GM12878 (cell line): ENCODE results near the gene VPS18. TPM values are rescaled to one million over a fixed set of nuclear protein-coding genes. Genes with fewer than 3 reads are reported as not detected.

Source experiments
- ATAC-seq: fragments of 200-7000 bp; cut with Tn5 transposase; 3 replicates; pipeline ENCODE4 v1.9.1; 2020; ENCODE audit warnings: mild to moderate bottlenecking, moderate library complexity
- BruUV-seq: library from RNA; stranded (reverse); fragments of 400-500 nt; replicated peaks from 2 replicates; lab custom pipeline; 2021; lab: Mats Ljungman, UMichigan
- CTCF ChIA-PET: fragments of 300-600 bp; sonication (Branson Sonifier 250); formaldehyde crosslinking; extraction: SDS; loops from one replicate; lab custom pipeline; 2021; ENCODE audit warnings: inconsistent platforms; lab: Yijun Ruan, JAX
- POLR2A ChIA-PET: fragments of 350-600 bp; formaldehyde crosslinking; extraction: SDS; loops from one replicate; lab custom pipeline; 2021; ENCODE audit warnings: inconsistent platforms; lab: Charles Lee
- RAD21 ChIA-PET: fragments of 300-600 bp; sonication (Branson Sonifier 250); formaldehyde crosslinking; loops from one replicate; lab custom pipeline; 2023; ENCODE audit warnings: antibody characterized with exemption; ENCODE audit not compliant: unreplicated experiment; lab: Charles Lee
- SMC1A ChIA-PET: fragments of 300-600 bp; sonication (Branson Sonifier 250); formaldehyde crosslinking; loops from one replicate; lab custom pipeline; 2023; ENCODE audit not compliant: unreplicated experiment, uncharacterized antibody; lab: Charles Lee
- DNase-seq: peaks from one replicate; pipeline ENCODE4 v3.0.0-alpha.2; 2011; ENCODE audit warnings: low read depth, low spot score
- FAIRE-seq: peaks from 3 replicates; lab custom pipeline; 2011; peaks lifted over from hg19 to GRCh38; lab: Jason Lieb, UNC
- H2AFZ ChIP-seq: 2 replicates; pipeline ENCODE4 v1.6.0; 2011; ENCODE audit warnings: low read depth, low read length, control low read depth; ENCODE audit not compliant: control insufficient read depth
- H3K27ac ChIP-seq: 2 replicates; pipeline ENCODE4 v1.5.1; 2011; ENCODE audit warnings: control low read depth; ENCODE audit not compliant: control insufficient read depth, insufficient read depth
- H3K27me3 ChIP-seq, 2 experiments: replicated peaks in 1 of 2; 2 replicates each; pipeline versions ENCODE4 v1.6.0 to v1.6.1; 2011; ENCODE audit warnings: low read length in 1 of 2; ENCODE audit not compliant: control insufficient read depth in 2 of 2, insufficient read depth in 2 of 2
- H3K36me3 ChIP-seq, 2 experiments: 2 replicates each; pipeline ENCODE4 v1.5.1; 2011; ENCODE audit warnings: low read length in 1 of 2; ENCODE audit not compliant: control insufficient read depth in 2 of 2, insufficient read depth in 2 of 2
- H3K4me1 ChIP-seq: 2 replicates; pipeline ENCODE4 v1.6.1; 2011; ENCODE audit warnings: mild to moderate bottlenecking, low read length, moderate library complexity, mixed read lengths; ENCODE audit not compliant: control insufficient read depth, insufficient read depth
- H3K4me2 ChIP-seq: 2 replicates; pipeline ENCODE4 v1.6.0; 2011; ENCODE audit warnings: control low read depth; ENCODE audit not compliant: control insufficient read depth, insufficient read depth
- H3K4me3 ChIP-seq: fragments of 200-600 bp; sonication (generic); 2 replicates; pipeline ENCODE4 v1.5.1; 2016
- H3K79me2 ChIP-seq: 2 replicates; pipeline ENCODE4 v1.6.0; 2011; ENCODE audit warnings: low read length; ENCODE audit not compliant: control insufficient read depth, insufficient read depth
- H3K9ac ChIP-seq: 2 replicates; pipeline ENCODE4 v1.8.0; 2011; ENCODE audit warnings: low read length, control low read depth, mixed read lengths; ENCODE audit not compliant: control insufficient read depth, insufficient read depth
- H3K9me3 ChIP-seq: replicated peaks from 3 replicates; pipeline ENCODE4 v1.5.1; 2011; ENCODE audit warnings: mild to moderate bottlenecking, low read length; ENCODE audit not compliant: control insufficient read depth, insufficient read depth
- H4K20me1 ChIP-seq: 2 replicates; pipeline ENCODE4 v1.6.0; 2011; ENCODE audit not compliant: control insufficient read depth, insufficient read depth
- ASH2L ChIP-seq: fragments of 300-600, 200-600 bp; sonication (generic); IDR thresholded peaks from 2 replicates; pipeline ENCODE4 v1.6.1; 2017; ENCODE audit warnings: low read depth, mild to moderate bottlenecking, borderline replicate concordance
- CHD2 ChIP-seq: IDR thresholded peaks from 2 replicates; pipeline ENCODE4 v1.6.1; 2011; ENCODE audit warnings: low read depth, low read length, improper control_type of control experiment, borderline replicate concordance
- CHD4 ChIP-seq: fragments of 200-600 bp; sonication (generic); IDR thresholded peaks from 2 replicates; pipeline ENCODE4 v1.6.1; 2016; ENCODE audit warnings: mild to moderate bottlenecking
- CREM ChIP-seq: IDR thresholded peaks from 2 replicates; pipeline ENCODE4 v1.6.1; 2014; ENCODE audit warnings: antibody characterized with exemption, low read depth
- HDAC2 ChIP-seq: fragments of 200-600 bp; sonication (generic); IDR thresholded peaks from 2 replicates; pipeline ENCODE4 v1.6.1; 2017
- KAT2A ChIP-seq: conservative IDR thresholded peaks from 2 replicates; pipeline ENCODE4 v1.6.1; 2011; ENCODE audit warnings: low read depth, low read length; ENCODE audit not compliant: control insufficient read depth
- NFYA ChIP-seq: IDR thresholded peaks from 2 replicates; pipeline ENCODE4 v1.6.1; 2011; ENCODE audit warnings: low read depth, mild to moderate bottlenecking, low read length, improper control_type of control experiment, borderline replicate concordance
- RCOR1 ChIP-seq: conservative IDR thresholded peaks from 2 replicates; pipeline ENCODE4 v1.6.1; 2012; ENCODE audit warnings: low read depth, low read length, improper control_type of control experiment
- SMAD1 ChIP-seq: fragments of 450-650 bp; IDR thresholded peaks from 2 replicates; pipeline ENCODE4 v1.6.1; 2018; ENCODE audit warnings: mild to moderate bottlenecking, low read depth; ENCODE audit not compliant: partially characterized antibody
- WGBS: methylation state at CpG from one replicate; pipeline ENCODE4 v1.1.6; 2016; ENCODE audit warnings: low lambda C conversion rate; ENCODE audit not compliant: insufficient replicate concordance, insufficient coverage; ENCODE audit errors: missing lambda C conversion rate; 5-methylcytosine and 5-hydroxymethylcytosine counted together
- in situ Hi-C: fragments of 300-500 bp; cut with MboI; formaldehyde crosslinking; loops from 9 replicates; pipeline ENCODE4 v1.14.3; 2018; ENCODE audit warnings: mixed read lengths
- intact Hi-C: fragments of 100-400 bp; cut with micrococcal nuclease; formaldehyde crosslinking; loops from one replicate; pipeline ENCODE4 v1.14.2; 2022; ENCODE audit not compliant: unreplicated experiment
- polyA plus RNA-seq, 11 experiments: library from polyadenylated mRNA; depleted of rRNA in 4 of 11; unstranded in 6 of 11; stranded (reverse) in 5 of 11; fragments of >200 nt; fragmentation: Nextera tagmentation in 4 of 11; fragmentation: Illumina TruSeq in 1 of 11; extraction: Ambion mirVana in 4 of 11; extraction: Trizol in 1 of 11; gene quantifications; 1 replicate in 1 of 11; 2 replicates in 10 of 11; pipeline versions ENCODE4 v1.2.1 to v1.2.3, GENCODE V29; 2011 to 2016; ENCODE audit warnings: inconsistent platforms in 2 of 11, missing spikeins in 2 of 11, low read depth in 1 of 11
- total RNA-seq, 4 experiments: library from RNA; depleted of rRNA in 3 of 4; stranded (reverse); fragments of >200 nt in 3 of 4; fragmentation: Illumina TruSeq in 1 of 4; extraction: Trizol in 1 of 4; gene quantifications; 2 replicates each; pipeline versions ENCODE4 v1.2.1 to v1.2.3, GENCODE V29; 2013 to 2021
- TF ChIP-seq, protein P1 (sequence below): fragments of 450-650 bp; IDR thresholded peaks from 2 replicates; pipeline ENCODE4 v1.6.1; 2016; ENCODE audit warnings: mild to moderate bottlenecking, moderate library complexity, borderline replicate concordance
- TF ChIP-seq, protein P2 (sequence below): fragments of 450-650 bp; IDR thresholded peaks from 2 replicates; pipeline ENCODE4 v1.6.1; 2017; ENCODE audit warnings: mild to moderate bottlenecking, moderate library complexity
- TF ChIP-seq, protein P3 (sequence below): fragments of 450-650 bp; IDR thresholded peaks from 2 replicates; pipeline ENCODE4 v1.6.1; 2017; ENCODE audit warnings: mild to moderate bottlenecking, moderate library complexity

VPS18 gene
- total and polyA plus RNA-seq, 10 of the 15 experiments (the other 5 are each of a cell fraction or from before 2014, with no cell fraction given): 0.71 to 20.4 (median 10.6) TPM

DNA sequence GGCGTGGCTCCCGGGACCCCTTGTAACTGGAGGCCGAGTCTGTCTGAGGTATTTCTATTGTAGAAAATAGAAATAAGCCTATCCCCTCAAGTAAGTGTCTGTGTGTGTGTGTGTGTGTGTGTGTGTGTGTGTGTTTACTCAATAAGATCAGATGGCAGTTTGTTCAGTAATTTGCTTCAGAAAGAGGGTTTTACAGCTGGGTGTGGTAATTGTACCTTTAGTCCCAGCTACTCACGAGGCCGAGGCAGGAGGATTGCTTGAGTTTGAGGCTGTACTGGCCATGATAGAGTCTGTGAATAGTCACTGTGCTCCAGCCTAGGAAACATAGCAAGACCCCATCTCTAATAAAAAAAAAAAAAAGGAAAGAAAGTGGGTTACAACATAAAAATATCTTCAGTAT lies 41.7 kb upstream of the VPS18 start:
- no peaks in the 10 kb centered on the region for H4K20me1 ChIP-seq
- H3K9me3 ChIP-seq: no peaks in the 10 kb centered on the region
- no TSS peak for BruUV-seq
- TF ChIP-seq CREM (no peak), RCOR1 (no peak), SMAD1 (no peak), NFYA (no peak), ASH2L (no peak), CHD4 (no peak), CHD2 (no peak), KAT2A (no peak), HDAC2 (no peak)
- TF ChIP-seq, protein P1, sequence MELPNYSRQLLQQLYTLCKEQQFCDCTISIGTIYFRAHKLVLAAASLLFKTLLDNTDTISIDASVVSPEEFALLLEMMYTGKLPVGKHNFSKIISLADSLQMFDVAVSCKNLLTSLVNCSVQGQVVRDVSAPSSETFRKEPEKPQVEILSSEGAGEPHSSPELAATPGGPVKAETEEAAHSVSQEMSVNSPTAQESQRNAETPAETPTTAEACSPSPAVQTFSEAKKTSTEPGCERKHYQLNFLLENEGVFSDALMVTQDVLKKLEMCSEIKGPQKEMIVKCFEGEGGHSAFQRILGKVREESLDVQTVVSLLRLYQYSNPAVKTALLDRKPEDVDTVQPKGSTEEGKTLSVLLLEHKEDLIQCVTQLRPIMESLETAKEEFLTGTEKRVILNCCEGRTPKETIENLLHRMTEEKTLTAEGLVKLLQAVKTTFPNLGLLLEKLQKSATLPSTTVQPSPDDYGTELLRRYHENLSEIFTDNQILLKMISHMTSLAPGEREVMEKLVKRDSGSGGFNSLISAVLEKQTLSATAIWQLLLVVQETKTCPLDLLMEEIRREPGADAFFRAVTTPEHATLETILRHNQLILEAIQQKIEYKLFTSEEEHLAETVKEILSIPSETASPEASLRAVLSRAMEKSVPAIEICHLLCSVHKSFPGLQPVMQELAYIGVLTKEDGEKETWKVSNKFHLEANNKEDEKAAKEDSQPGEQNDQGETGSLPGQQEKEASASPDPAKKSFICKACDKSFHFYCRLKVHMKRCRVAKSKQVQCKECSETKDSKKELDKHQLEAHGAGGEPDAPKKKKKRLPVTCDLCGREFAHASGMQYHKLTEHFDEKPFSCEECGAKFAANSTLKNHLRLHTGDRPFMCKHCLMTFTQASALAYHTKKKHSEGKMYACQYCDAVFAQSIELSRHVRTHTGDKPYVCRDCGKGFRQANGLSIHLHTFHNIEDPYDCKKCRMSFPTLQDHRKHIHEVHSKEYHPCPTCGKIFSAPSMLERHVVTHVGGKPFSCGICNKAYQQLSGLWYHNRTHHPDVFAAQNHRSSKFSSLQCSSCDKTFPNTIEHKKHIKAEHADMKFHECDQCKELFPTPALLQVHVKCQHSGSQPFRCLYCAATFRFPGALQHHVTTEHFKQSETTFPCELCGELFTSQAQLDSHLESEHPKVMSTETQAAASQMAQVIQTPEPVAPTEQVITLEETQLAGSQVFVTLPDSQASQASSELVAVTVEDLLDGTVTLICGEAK: no peak
- TF ChIP-seq, protein P2, sequence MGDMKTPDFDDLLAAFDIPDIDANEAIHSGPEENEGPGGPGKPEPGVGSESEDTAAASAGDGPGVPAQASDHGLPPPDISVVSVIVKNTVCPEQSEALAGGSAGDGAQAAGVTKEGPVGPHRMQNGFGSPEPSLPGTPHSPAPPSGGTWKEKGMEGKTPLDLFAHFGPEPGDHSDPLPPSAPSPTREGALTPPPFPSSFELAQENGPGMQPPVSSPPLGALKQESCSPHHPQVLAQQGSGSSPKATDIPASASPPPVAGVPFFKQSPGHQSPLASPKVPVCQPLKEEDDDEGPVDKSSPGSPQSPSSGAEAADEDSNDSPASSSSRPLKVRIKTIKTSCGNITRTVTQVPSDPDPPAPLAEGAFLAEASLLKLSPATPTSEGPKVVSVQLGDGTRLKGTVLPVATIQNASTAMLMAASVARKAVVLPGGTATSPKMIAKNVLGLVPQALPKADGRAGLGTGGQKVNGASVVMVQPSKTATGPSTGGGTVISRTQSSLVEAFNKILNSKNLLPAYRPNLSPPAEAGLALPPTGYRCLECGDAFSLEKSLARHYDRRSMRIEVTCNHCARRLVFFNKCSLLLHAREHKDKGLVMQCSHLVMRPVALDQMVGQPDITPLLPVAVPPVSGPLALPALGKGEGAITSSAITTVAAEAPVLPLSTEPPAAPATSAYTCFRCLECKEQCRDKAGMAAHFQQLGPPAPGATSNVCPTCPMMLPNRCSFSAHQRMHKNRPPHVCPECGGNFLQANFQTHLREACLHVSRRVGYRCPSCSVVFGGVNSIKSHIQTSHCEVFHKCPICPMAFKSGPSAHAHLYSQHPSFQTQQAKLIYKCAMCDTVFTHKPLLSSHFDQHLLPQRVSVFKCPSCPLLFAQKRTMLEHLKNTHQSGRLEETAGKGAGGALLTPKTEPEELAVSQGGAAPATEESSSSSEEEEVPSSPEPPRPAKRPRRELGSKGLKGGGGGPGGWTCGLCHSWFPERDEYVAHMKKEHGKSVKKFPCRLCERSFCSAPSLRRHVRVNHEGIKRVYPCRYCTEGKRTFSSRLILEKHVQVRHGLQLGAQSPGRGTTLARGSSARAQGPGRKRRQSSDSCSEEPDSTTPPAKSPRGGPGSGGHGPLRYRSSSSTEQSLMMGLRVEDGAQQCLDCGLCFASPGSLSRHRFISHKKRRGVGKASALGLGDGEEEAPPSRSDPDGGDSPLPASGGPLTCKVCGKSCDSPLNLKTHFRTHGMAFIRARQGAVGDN: no peak
- TF ChIP-seq, protein P3, sequence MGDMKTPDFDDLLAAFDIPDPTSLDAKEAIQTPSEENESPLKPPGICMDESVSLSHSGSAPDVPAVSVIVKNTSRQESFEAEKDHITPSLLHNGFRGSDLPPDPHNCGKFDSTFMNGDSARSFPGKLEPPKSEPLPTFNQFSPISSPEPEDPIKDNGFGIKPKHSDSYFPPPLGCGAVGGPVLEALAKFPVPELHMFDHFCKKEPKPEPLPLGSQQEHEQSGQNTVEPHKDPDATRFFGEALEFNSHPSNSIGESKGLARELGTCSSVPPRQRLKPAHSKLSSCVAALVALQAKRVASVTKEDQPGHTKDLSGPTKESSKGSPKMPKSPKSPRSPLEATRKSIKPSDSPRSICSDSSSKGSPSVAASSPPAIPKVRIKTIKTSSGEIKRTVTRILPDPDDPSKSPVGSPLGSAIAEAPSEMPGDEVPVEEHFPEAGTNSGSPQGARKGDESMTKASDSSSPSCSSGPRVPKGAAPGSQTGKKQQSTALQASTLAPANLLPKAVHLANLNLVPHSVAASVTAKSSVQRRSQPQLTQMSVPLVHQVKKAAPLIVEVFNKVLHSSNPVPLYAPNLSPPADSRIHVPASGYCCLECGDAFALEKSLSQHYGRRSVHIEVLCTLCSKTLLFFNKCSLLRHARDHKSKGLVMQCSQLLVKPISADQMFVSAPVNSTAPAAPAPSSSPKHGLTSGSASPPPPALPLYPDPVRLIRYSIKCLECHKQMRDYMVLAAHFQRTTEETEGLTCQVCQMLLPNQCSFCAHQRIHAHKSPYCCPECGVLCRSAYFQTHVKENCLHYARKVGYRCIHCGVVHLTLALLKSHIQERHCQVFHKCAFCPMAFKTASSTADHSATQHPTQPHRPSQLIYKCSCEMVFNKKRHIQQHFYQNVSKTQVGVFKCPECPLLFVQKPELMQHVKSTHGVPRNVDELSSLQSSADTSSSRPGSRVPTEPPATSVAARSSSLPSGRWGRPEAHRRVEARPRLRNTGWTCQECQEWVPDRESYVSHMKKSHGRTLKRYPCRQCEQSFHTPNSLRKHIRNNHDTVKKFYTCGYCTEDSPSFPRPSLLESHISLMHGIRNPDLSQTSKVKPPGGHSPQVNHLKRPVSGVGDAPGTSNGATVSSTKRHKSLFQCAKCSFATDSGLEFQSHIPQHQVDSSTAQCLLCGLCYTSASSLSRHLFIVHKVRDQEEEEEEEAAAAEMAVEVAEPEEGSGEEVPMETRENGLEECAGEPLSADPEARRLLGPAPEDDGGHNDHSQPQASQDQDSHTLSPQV: no peak
- 71% methylated on average over 5 of the region's 5 CpGs for WGBS
- RAD21 ChIA-PET: no interaction called here
- no peaks in the 10 kb centered on the region for H3K27me3 ChIP-seq
- no peaks in the 10 kb centered on the region for H3K79me2 ChIP-seq
- DNase-seq: no peak
- no peak overlapping the region for H2AFZ ChIP-seq
- in situ Hi-C loops (no loop called here), intact Hi-C loops (no loop called here)
- H3K4me1 ChIP-seq: peaks cover 4% of the 10 kb centered on the region; the same call in 1 of the 2 replicates
- no peak overlapping the region for H3K9ac ChIP-seq
- CTCF ChIA-PET: interaction anchor here (1.0 to 5.4 kb wide), 3 partner anchors 39 to 67 kb away, joined by 4 to 32 read pairs (median 9); partner anchors contain the start of gene VPS18
- SMC1A ChIA-PET: interaction anchor here (0.6 to 2.5 kb wide), 4 partner anchors 37 to 176 kb away, joined by 3 to 9 read pairs (median 6); partner anchors contain the start of gene VPS18
- H3K4me3 ChIP-seq: no peak overlapping the region
- POLR2A ChIA-PET: interaction anchor here (0.6 kb wide), 1 partner anchor 524 kb away, joined by 5 read pairs; no protein-coding TSS in a partner anchor
- H3K36me3 ChIP-seq: peaks cover 0 to 2% of the 10 kb centered on the region in 2 experiments; a peak in 2 of 4 replicates
- no peak for ATAC-seq
- no peak overlapping the region for H3K4me2 ChIP-seq
- FAIRE-seq: no peak
- no peak overlapping the region for H3K27ac ChIP-seq
